Measurements from ENCODE around the gene REXO1.
A peak's percentile ranks its signal among the peaks of the same experiment; 100 is the strongest.

Gene REXO1

GRCh38 chr19:1861599-1862031 lies 13.3 kb upstream of the REXO1 start:
- DNase-seq (ENCODE audit: low read depth, low spot score) = no peak

- DNase-seq (ENCODE audit: low read depth, low spot score) = no peak
These were observed 12.7 kb upstream of the REXO1 start for GRCh38 chr19:1860821-1861598.

GRCh38 chr19:1860042-1860775 lies 11.9 kb upstream of the REXO1 start:
- DNase-seq (ENCODE audit: low read depth, low spot score) = no peak

GRCh38 chr19:1859331-1859781 lies 11.1 kb upstream of the REXO1 start:
- no peak for DNase-seq (ENCODE audit: low read depth, low spot score)

GRCh38 chr19:1858412-1859081 lies 10.3 kb upstream of the REXO1 start:
- DNase-seq (ENCODE audit: low read depth, low spot score) = no peak

- DNase-seq (ENCODE audit: low read depth, low spot score) = no peak
These were observed 9.5 kb upstream of the REXO1 start for GRCh38 chr19:1857648-1858326.

- DNase-seq (ENCODE audit: low read depth, low spot score) = no peak
These were observed 8.7 kb upstream of the REXO1 start for GRCh38 chr19:1856698-1857603.

- DNase-seq (ENCODE audit: low read depth, low spot score) = no peak
These were observed 8.0 kb upstream of the REXO1 start for GRCh38 chr19:1856345-1856697.

- no peak for DNase-seq (ENCODE audit: low read depth, low spot score)
These were observed 7.6 kb upstream of the REXO1 start for GRCh38 chr19:1855828-1856255.

GRCh38 chr19:1855040-1855827 lies 7.0 kb upstream of the REXO1 start:
- peak; percentile 55 for DNase-seq (ENCODE audit: low read depth, low spot score)

- no peak for DNase-seq (ENCODE audit: low read depth, low spot score)
These were observed 6.3 kb upstream of the REXO1 start for GRCh38 chr19:1854542-1855039.

- no peak for DNase-seq (ENCODE audit: low read depth, low spot score)
These were observed 5.8 kb upstream of the REXO1 start for GRCh38 chr19:1854039-1854541.

- peak; percentile 37 for DNase-seq (ENCODE audit: low read depth, low spot score)
These were observed 5.2 kb upstream of the REXO1 start for GRCh38 chr19:1853295-1854038.

GRCh38 chr19:1852581-1853128 lies 4.4 kb upstream of the REXO1 start:
- no peak for DNase-seq (ENCODE audit: low read depth, low spot score)

GRCh38 chr19:1851654-1852580 lies 3.6 kb upstream of the REXO1 start:
- DNase-seq (ENCODE audit: low read depth, low spot score) = no peak

GRCh38 chr19:1850809-1851653 lies 2.7 kb upstream of the REXO1 start:
- no peak for DNase-seq (ENCODE audit: low read depth, low spot score)

All from brain pericyte (primary cell).